Measurements from ENCODE around the gene ACP4.
"Not testable (repeated sequence)": the region's sequence is repeated elsewhere in the genome, so short reads cannot be mapped to it uniquely, and the experiment has no call there.

Gene ACP4

GRCh38 chr19:50790396-50790795 lies at the start of gene ACP4:
Gene ACP4 (plus strand): TSS chr19:50790415. CDS start chr19:50790415, 0 bp downstream.
- no peak for DNase-seq

- DNase-seq = no peak
Observed at GRCh38 chr19:50741179-50741933, 48.9 kb upstream of the ACP4 start.

- no peak for DNase-seq
Observed at GRCh38 chr19:50743537-50743936, 46.7 kb upstream of the ACP4 start.

- no peak for DNase-seq
Observed at GRCh38 chr19:50745221-50745620, 45.0 kb upstream of the ACP4 start.

- not testable (repeated sequence) for DNase-seq
Observed at GRCh38 chr19:50747141-50747540, 43.1 kb upstream of the ACP4 start.

- DNase-seq = no peak
Observed at GRCh38 chr19:50749490-50749889, 40.7 kb upstream of the ACP4 start.

- no peak for DNase-seq
Observed at GRCh38 chr19:50750010-50750409, 40.2 kb upstream of the ACP4 start.

GRCh38 chr19:50753879-50754278 lies 36.3 kb upstream of the ACP4 start:
- DNase-seq = no peak

- DNase-seq = not testable (repeated sequence)
Observed at GRCh38 chr19:50756244-50756643, 34.0 kb upstream of the ACP4 start.

GRCh38 chr19:50757624-50758023 lies 32.6 kb upstream of the ACP4 start:
- not testable (repeated sequence) for DNase-seq

GRCh38 chr19:50759076-50759475 lies 31.1 kb upstream of the ACP4 start:
- not testable (repeated sequence) for DNase-seq

- DNase-seq = no peak
Observed at GRCh38 chr19:50759886-50760285, 30.3 kb upstream of the ACP4 start.

- not testable (repeated sequence) for DNase-seq
Observed at GRCh38 chr19:50761501-50761900, 28.7 kb upstream of the ACP4 start.

- DNase-seq = not testable (repeated sequence)
Observed at GRCh38 chr19:50763521-50763920, 26.7 kb upstream of the ACP4 start.

- no peak for DNase-seq
Observed at GRCh38 chr19:50764409-50764808, 25.8 kb upstream of the ACP4 start.

GRCh38 chr19:50766746-50767145 lies 23.5 kb upstream of the ACP4 start:
- not testable (repeated sequence) for DNase-seq

- not testable (repeated sequence) for DNase-seq
Observed at GRCh38 chr19:50767263-50767662, 23.0 kb upstream of the ACP4 start.

- DNase-seq = no peak
Observed at GRCh38 chr19:50768277-50768676, 21.9 kb upstream of the ACP4 start.

- DNase-seq = not testable (repeated sequence)
Observed at GRCh38 chr19:50770164-50770563, 20.1 kb upstream of the ACP4 start, which contains the start of gene GPR32. Gene GPR32 (plus strand): TSS chr19:50770464. CDS start chr19:50770601, 137 bp downstream.

- no peak for DNase-seq
Observed at GRCh38 chr19:50770888-50771287, 19.3 kb upstream of the ACP4 start.

GRCh38 chr19:50772476-50772875 lies 17.7 kb upstream of the ACP4 start:
- DNase-seq = no peak

GRCh38 chr19:50772912-50773311 lies 17.3 kb upstream of the ACP4 start:
- DNase-seq = not testable (repeated sequence)

- DNase-seq = not testable (repeated sequence)
Observed at GRCh38 chr19:50773454-50773853, 16.8 kb upstream of the ACP4 start.

- no peak for DNase-seq
Observed at GRCh38 chr19:50776131-50776530, 14.1 kb upstream of the ACP4 start.

GRCh38 chr19:50777261-50777660 lies 13.0 kb upstream of the ACP4 start:
- DNase-seq = no peak
